Measurements from ENCODE around the gene CDH4. TPM values are rescaled to one million over a fixed set of nuclear protein-coding genes. Genes with fewer than 3 reads are reported as not detected.

The CDH4 gene
- total and polyA plus RNA-seq, 2 of the 8 experiments (the other 6 are each of a cell fraction or from before 2014, with no cell fraction given): 4.3 to 7.9 TPM

GRCh38 chr20:61930776-61931475 is 678.9 kb downstream of the CDH4 start:
- Histone ChIP-seq H3K4ac (replicated peaks; ENCODE audit: insufficient read length, low read depth, low read length) (no peak overlapping the region), H3K4me3 (ENCODE audit: extremely low read depth in 1 of 4, insufficient read depth in 2 of 4, low read depth in 3 of 4, low read length in 4 of 4) (no peak overlapping the region), H3K4me2 (ENCODE audit: insufficient read depth in 1 of 2, low read depth in 2 of 2, low read length in 2 of 2) (no peak overlapping the region), H3K4me1 (replicated peaks in 1 of 4; ENCODE audit: control insufficient read depth in 3 of 4, insufficient read depth in 4 of 4, low read length in 3 of 4) (peaks cover 0 to 16% (median 5%) of the 10 kb centered on the region in 4 experiments; a peak in 3 of 7 replicates), H2AFZ (ENCODE audit: low read length) (no peak overlapping the region), H2BK120ac (replicated peaks; ENCODE audit: low read depth, low read length) (no peak overlapping the region), H3K27ac (ENCODE audit: low read depth, low read length) (no peak overlapping the region), H4K20me1 (replicated peaks in 1 of 2; ENCODE audit: control insufficient read depth in 1 of 2, insufficient read depth in 2 of 2, low read length in 2 of 2) (peaks cover 0 to 3% of the 10 kb centered on the region in 2 experiments), H2BK5ac (ENCODE audit: low read depth, low read length) (no peak overlapping the region), H2BK12ac (ENCODE audit: low read depth, low read length) (no peak overlapping the region), H3K23ac (ENCODE audit: insufficient read length) (no peak overlapping the region), H3K56ac (replicated peaks; ENCODE audit: insufficient read length, low read depth, low read length) (no peak overlapping the region), H2AK5ac (ENCODE audit: low read depth, low read length) (no peak overlapping the region), H2BK15ac (ENCODE audit: low read length) (no peak overlapping the region; the same call in 1 of the 2 replicates), H3K14ac (ENCODE audit: insufficient read length) (no peak overlapping the region), H3K9me3 (ENCODE audit: insufficient read depth in 2 of 2, low read depth in 1 of 2, low read length in 1 of 2) (no peaks in the 10 kb centered on the region; a peak in 1 of 4 replicates), H3K79me2 (ENCODE audit: control insufficient read depth in 1 of 2, insufficient read depth in 2 of 2, low read length in 2 of 2) (no peaks in the 10 kb centered on the region), H3K9ac (replicated peaks in 1 of 4; ENCODE audit: extremely low read depth in 1 of 4, low read depth in 3 of 4, low read length in 3 of 4) (no peak overlapping the region), H3K27me3 (replicated peaks in 1 of 4; ENCODE audit: control insufficient read depth in 3 of 4, extremely low read depth in 1 of 4, insufficient read depth in 3 of 4, low read length in 3 of 4) (no peaks in the 10 kb centered on the region), H2BK20ac (ENCODE audit: low read length) (no peak overlapping the region), H4K91ac (replicated peaks; ENCODE audit: insufficient read length, low read length) (no peak overlapping the region), H3K79me1 (ENCODE audit: low read depth, low read length) (no peaks in the 10 kb centered on the region), H4K8ac (ENCODE audit: extremely low read depth, insufficient read depth, low read length) (no peak overlapping the region), H3K18ac (ENCODE audit: extremely low read depth, low read length) (no peak overlapping the region), H3K23me2 (ENCODE audit: low read depth, low read length) (no peaks in the 10 kb centered on the region), H3K36me3 (ENCODE audit: control insufficient read depth in 2 of 4, insufficient read depth in 4 of 4, low read length in 3 of 4) (no peaks in the 10 kb centered on the region; a peak in 1 of 8 replicates), H4K5ac (ENCODE audit: insufficient read length, low read depth, low read length) (no peak overlapping the region)
- FAIRE-seq (no peak), DNase-seq (ENCODE audit: low read depth in 1 of 2, low spot score in 2 of 2) (peak in 1 of 2 experiments; percentile 28)
- 94% methylated on average over 22 of the region's 28 CpGs; no CpG with 5 or more reads in 1 of the 2 experiments for WGBS, 2 experiments (ENCODE audit: extremely low coverage in 1 of 2, insufficient coverage in 1 of 2, insufficient read length in 1 of 2, insufficient replicate concordance in 2 of 2, low coverage in 1 of 2, low lambda C conversion rate in 2 of 2, missing lambda C conversion rate in 1 of 2)
- CTCF ChIA-PET (ENCODE audit: partially characterized antibody): no interaction called here
- POLR2A ChIA-PET (ENCODE audit: partially characterized antibody): no interaction called here
- no peak for TF ChIP-seq CBX8 (IDR thresholded peaks at IDR 0.05; ENCODE audit: borderline replicate concordance, low read depth, low read length)
- no peak for TF ChIP-seq FOSL1 (IDR thresholded peaks at IDR 0.05; ENCODE audit: insufficient read depth, low read depth, low read length)
- TF ChIP-seq POLR2AphosphoS5 (IDR thresholded peaks at IDR 0.05; ENCODE audit: low read depth, low read length): no peak
- no peak for TF ChIP-seq SIX5 (IDR thresholded peaks at IDR 0.05; ENCODE audit: low read depth, low read length)
- TF ChIP-seq BACH1 (IDR thresholded peaks at IDR 0.05; ENCODE audit: low read length): no peak
- no peak for TF ChIP-seq CBX5 (IDR thresholded peaks at IDR 0.05; ENCODE audit: low read depth, low read length)
- no peak for TF ChIP-seq CTCF (IDR thresholded peaks at IDR 0.05; ENCODE audit: control extremely low read depth in 1 of 3, insufficient read depth in 1 of 3, low read depth in 1 of 3, low read length in 3 of 3)
- TF ChIP-seq GABPA (IDR thresholded peaks at IDR 0.05; ENCODE audit: borderline replicate concordance, insufficient read depth, low read length): no peak
- no peak for TF ChIP-seq BCL11A (IDR thresholded peaks at IDR 0.05; ENCODE audit: low read depth in 2 of 2, low read length in 2 of 2)
- no peak for TF ChIP-seq EGR1 (IDR thresholded peaks at IDR 0.05; ENCODE audit: borderline replicate concordance, low read depth, low read length)
- TF ChIP-seq TAF7 (optimal IDR thresholded peaks at IDR 0.05; ENCODE audit: borderline replicate concordance, low read depth, low read length): no peak

All from H1 (cell line).